Memory B cell (primary cell): ENCODE results near the gene CHRNB1.

Experiments
- ATAC-seq: fragments of 150-1000 bp; cut with Tn5 transposase; 2 replicates; pipeline ENCODE4 v1.10.0; 2021; ENCODE audit warnings: low read depth, mild to moderate bottlenecking, moderate library complexity
- DNase-seq, 2 donors: peaks; one replicate each; pipeline ENCODE4 v3.0.0; 2022; ENCODE audit warnings: low spot score in 2 of 2
- H3K27ac Mint-ChIP-seq: one replicate; pipeline ENCODE4 v1.8.0; 2022; ENCODE audit warnings: mild to moderate bottlenecking, moderate library complexity, mixed read lengths
- H3K27me3 Mint-ChIP-seq: one replicate; pipeline ENCODE4 v1.8.0; 2022; ENCODE audit warnings: mixed read lengths
- H3K36me3 Mint-ChIP-seq: one replicate; pipeline ENCODE4 v1.8.0; 2022; ENCODE audit warnings: mild to moderate bottlenecking, mixed read lengths
- H3K4me1 Mint-ChIP-seq: one replicate; pipeline ENCODE4 v1.8.0; 2022; ENCODE audit warnings: mixed read lengths
- H3K4me3 Mint-ChIP-seq: one replicate; pipeline ENCODE4 v1.8.0; 2022; ENCODE audit warnings: mild to moderate bottlenecking, moderate library complexity, mixed read lengths
- H3K9me3 Mint-ChIP-seq: one replicate; pipeline ENCODE4 v1.8.0; 2022; ENCODE audit warnings: mixed read lengths

The CHRNB1 gene

DNA sequence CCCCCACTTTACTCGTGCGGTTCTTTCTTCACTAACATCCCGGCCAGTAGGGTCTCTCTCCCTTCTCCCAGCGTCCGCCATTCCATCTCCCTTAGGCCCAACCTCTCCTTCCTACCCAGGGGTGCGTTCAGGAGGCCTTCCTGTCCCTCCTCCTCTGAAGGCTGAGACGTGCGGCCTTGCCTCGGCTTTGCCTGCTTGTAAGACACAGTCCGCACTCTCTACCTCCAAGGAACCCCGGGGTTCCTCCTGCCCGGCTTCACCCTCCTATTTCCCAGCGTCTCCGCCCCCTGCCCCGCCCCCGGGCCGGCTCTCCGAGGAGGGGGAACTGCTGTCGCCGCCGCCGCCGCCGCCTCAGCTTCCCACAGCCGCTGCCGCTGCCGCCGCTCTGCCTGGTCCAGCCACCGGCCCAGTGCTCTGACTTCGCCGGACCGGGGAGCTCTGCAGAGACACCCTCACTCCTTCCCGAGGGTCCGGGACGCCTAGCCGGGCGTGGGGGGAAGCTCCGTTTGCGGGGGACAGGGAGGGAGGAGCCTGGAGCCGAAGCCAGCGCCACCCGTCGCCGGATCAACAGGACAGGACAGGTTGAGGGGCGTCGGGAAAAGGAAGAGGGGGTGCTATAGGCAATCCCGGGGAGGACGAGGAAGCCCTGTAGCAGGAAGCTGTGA, 6.8 kb upstream of the CHRNB1 start:
- no peak overlapping the region for H3K27ac Mint-ChIP-seq
- peaks cover 20% of the 10 kb centered on the region for H3K27me3 Mint-ChIP-seq

DNA sequence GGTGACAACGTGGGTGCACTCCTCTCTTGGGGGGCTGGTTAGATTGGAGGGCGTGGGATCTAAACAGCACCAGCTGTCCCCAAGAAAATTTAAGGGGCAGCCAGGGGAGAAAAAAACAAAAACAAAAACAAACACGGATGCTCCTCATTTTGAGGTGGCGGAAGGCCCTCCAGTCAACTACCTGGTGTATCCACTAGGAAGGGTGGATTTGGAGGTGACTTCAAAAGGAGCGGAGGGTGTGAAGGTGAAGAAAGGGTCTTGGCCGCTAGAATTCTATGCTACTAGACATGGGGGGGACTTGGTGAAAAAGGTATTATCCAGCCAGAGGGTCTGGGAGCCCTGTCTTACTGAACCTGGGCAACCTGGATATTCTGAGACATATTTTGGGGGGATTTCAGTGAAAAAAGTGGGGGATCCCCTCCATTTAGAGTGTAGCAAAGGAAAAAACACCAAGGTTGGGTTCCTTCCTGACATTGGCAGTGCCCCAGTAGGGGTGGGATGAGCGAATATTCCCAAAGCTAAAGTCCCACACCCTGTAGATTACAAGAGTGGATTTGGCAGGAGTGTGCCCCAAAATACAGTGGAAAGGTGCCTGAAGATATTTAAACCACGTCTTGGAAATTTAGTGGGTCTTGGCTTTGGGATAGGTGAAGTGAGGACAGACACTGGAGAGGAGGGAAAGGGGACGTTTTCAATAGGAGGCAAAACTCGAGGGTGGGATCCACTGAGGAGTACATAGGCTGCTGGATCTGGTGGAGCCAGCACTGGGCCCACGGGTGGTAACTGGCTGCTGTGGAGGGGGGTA, 6.0 kb upstream of the CHRNB1 start:
- Mint-ChIP-seq H3K36me3 (peaks cover 6% of the 10 kb centered on the region), H3K9me3 (no peaks in the 10 kb centered on the region), H3K4me1 (peaks cover 24% of the 10 kb centered on the region), H3K27me3 (peaks cover 26% of the 10 kb centered on the region), H3K4me3 (peak overlapping the region; percentile 72), H3K27ac (no peak overlapping the region)
- no peak for DNase-seq
- no peak for ATAC-seq

More for the DNA sequence above, 6.8 kb upstream of the CHRNB1 start:
- H3K36me3 Mint-ChIP-seq = peaks cover 5% of the 10 kb centered on the region
- H3K4me3 Mint-ChIP-seq = peak overlapping the region; percentile 73
- DNase-seq (peak; percentile 42 to 63), ATAC-seq (no peak)
- peaks cover 24% of the 10 kb centered on the region for H3K4me1 Mint-ChIP-seq
- H3K9me3 Mint-ChIP-seq = no peaks in the 10 kb centered on the region

DNA sequence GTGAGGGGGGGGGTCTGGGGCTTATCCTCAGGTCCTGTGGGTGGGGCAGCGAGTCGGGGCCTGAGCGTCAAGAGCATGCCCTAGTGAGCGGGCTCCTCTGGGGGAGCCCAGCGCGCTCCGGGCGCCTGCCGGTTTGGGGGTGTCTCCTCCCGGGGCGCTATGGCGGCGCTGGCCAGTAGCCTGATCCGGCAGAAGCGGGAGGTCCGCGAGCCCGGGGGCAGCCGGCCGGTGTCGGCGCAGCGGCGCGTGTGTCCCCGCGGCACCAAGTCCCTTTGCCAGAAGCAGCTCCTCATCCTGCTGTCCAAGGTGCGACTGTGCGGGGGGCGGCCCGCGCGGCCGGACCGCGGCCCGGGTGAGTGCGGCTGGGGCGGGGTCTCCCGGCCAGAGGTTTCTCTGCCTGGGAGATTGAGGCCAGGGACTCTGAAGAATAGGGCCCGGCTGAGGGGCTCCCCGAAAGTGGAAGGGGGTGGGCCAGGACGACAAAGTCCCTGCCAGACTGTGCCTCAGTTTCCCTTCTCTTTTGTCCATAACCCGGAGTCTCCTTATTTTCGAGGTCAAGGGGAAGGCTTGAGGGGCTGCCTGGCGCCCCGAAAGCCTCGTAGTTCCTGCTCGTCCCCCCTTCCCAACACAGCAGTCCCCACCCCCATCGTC, 5.3 kb upstream of the CHRNB1 start, which contains the start of gene FGF11:
Gene FGF11 (plus strand): TSS at position 51 of the 651 bp plus-strand sequence. CDS start 109 bp downstream, at position 160.
- DNase-seq (no peak), ATAC-seq (no peak)
- peaks cover 30% of the 10 kb centered on the region for H3K27me3 Mint-ChIP-seq
- no peaks in the 10 kb centered on the region for H3K9me3 Mint-ChIP-seq
- H3K36me3 Mint-ChIP-seq = peaks cover 6% of the 10 kb centered on the region
- peak within 1 kb of the TSS; percentile 14 for H3K27ac Mint-ChIP-seq
- H3K4me1 Mint-ChIP-seq = peaks cover 24% of the 10 kb centered on the region
- H3K4me3 Mint-ChIP-seq = peak within 1 kb of the TSS; percentile 81

DNA sequence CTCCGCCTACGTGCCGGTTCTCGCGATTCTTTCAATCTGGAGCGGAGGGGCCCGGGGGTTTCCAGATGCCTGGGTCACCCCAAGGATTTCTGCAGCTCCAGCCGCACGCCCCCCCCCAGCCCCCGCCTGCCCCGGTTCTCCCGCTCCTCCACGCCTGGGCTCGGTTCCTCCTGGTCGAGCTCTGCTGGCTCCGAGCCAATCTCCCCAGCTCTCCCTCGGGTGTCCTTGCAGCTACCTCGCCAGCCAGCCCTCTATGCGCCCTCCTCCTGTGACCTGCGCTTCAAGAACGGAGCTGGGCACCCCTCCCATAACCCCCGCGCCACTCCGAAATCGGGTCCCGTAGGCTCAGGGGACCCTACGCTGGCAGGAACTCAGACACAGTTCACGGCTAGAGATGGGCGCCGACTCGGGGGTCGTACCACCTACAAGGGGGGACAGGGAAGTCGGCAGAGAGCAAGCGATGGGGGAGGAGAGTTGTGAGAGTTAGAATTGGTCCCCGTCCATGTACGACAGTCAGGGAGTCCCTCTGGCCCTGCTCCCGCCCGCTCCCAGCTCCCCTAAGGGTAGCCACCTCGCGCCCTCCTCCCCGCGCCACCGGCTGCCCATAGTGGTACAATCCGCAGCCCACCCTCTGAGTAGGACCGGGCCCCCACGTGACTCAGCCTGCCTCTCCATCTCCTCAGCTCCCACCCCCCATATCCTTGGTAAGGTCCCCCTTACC, 4.6 kb upstream of the CHRNB1 start:
- no peak for ATAC-seq
- peak overlapping the region; percentile 14 for H3K27ac Mint-ChIP-seq
- peak overlapping the region; percentile 81 for H3K4me3 Mint-ChIP-seq
- H3K27me3 Mint-ChIP-seq = peaks cover 31% of the 10 kb centered on the region
- peak in 1 of 2 donors; percentile 46 for DNase-seq
- peaks cover 26% of the 10 kb centered on the region for H3K4me1 Mint-ChIP-seq
- no peaks in the 10 kb centered on the region for H3K9me3 Mint-ChIP-seq
- H3K36me3 Mint-ChIP-seq = peaks cover 6% of the 10 kb centered on the region

DNA sequence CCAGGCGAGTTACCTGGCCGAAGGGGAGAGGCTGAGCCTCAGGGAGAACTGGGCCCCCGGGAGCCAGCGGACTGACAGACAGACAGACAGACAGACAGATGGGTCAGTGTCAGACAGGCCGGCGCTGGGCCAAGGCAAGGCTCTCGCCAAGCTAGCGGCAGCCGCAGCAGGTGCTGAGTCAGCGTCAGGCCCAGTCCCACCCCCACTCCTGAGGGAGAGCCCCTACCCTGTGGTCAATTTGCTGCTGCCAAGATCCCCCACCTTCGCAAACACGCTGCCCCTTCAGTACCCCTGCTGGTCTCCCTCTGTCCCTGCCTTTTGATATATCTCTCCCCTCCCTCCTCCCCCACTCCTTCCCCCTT, 4.0 kb upstream of the CHRNB1 start:
- no peak overlapping the region for H3K4me3 Mint-ChIP-seq
- peaks cover 32% of the 10 kb centered on the region for H3K4me1 Mint-ChIP-seq
- DNase-seq (no peak), ATAC-seq (no peak)
- no peaks in the 10 kb centered on the region for H3K9me3 Mint-ChIP-seq
- H3K27ac Mint-ChIP-seq = peak overlapping the region; percentile 14
- peaks cover 36% of the 10 kb centered on the region for H3K27me3 Mint-ChIP-seq
- H3K36me3 Mint-ChIP-seq = peaks cover 6% of the 10 kb centered on the region

DNA sequence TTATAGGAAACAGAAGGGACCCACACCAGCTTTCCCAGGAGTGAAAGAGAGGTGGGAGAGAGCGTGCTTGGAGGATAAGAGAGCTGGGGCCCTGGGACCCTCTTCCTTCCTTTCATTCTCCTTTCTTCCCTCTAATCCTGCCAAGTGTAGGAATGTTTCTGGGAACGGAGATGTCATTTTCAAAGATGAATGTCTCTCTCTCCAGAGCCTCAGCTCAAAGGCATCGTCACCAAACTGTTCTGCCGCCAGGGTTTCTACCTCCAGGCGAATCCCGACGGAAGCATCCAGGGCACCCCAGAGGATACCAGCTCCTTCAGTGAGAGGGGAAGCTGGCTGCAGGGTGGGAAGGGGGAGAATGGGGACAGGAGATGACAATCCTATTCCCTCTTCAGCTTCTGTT, 3.6 kb upstream of the CHRNB1 start:
- H3K4me1 Mint-ChIP-seq = peaks cover 30% of the 10 kb centered on the region
- no peaks in the 10 kb centered on the region for H3K9me3 Mint-ChIP-seq
- H3K27me3 Mint-ChIP-seq = peaks cover 38% of the 10 kb centered on the region
- DNase-seq (no peak), ATAC-seq (no peak)
- H3K4me3 Mint-ChIP-seq = no peak overlapping the region
- peaks cover 6% of the 10 kb centered on the region for H3K36me3 Mint-ChIP-seq
- H3K27ac Mint-ChIP-seq = no peak overlapping the region

DNA sequence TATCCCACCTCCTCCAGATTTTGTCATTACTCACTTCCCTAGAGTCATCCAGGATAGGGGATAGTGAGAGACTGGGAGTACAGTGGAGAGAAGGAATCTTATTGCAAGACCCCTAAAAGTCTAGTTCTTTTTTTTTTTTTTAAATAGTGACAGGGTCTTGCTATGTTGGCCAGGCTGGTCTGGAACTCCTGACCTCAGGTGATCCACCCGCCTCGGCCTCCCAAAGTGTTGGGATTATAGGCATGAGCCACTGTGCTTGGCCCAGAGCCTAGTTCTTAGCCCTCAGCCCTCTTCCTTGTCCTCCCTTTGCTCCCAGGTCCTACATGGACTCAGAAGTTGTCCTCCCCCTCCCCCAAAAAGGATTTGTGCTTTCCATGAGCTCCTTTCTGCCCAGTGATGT, 2.7 kb upstream of the CHRNB1 start:
- H3K36me3 Mint-ChIP-seq = peaks cover 5% of the 10 kb centered on the region
- DNase-seq (no peak), ATAC-seq (no peak)
- no peaks in the 10 kb centered on the region for H3K9me3 Mint-ChIP-seq
- peaks cover 30% of the 10 kb centered on the region for H3K4me1 Mint-ChIP-seq
- no peak overlapping the region for H3K27ac Mint-ChIP-seq
- H3K27me3 Mint-ChIP-seq = peaks cover 41% of the 10 kb centered on the region
- H3K4me3 Mint-ChIP-seq = no peak overlapping the region

DNA sequence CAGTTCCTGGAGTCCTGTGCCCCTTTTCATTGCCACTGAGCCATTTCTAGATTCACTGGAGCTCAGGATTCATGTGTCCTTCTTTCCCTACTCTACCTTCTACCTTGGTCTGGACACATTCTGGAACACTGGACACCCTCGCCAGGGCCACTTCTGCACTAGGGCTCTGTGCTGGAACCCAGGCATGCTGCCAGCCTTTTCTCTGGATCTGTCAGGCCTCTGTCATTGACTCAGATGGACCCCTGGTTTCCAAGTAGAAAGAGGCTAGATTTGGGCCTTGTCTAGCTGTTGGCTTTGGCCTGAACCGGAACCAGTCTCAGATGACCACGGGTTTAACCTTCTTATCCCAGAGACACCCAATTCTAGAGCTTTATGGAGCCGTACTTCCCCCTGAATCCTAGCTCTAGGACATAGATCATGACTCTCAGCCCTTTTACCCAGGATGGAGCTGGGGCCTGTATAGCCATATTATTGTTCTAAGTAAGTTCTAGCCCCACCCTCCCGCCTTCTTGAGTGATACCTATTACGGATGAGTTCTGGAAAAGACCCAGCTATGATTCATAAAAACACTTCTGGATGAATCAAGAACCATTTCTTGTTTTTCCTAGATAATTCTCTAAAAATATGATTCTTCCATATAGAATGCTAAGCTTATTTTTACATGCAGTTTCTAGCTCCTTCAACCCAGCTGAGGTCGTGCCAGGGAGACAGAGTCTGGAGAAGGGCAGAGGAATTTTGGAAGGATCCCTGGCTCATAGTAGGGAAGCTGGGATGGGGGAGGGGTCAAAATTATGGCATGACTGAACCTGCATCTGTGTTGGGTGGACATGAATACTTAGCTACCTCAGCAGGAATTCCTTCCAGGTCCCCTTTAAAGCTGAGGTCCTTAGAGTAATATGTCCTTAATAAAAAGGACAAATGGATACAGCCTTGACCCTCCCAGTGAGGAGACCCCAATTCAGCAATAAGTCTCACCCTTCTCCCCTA, 1.1 kb upstream of the CHRNB1 start:
- no peak overlapping the region for H3K4me3 Mint-ChIP-seq
- DNase-seq (no peak), ATAC-seq (no peak)
- peaks cover 24% of the 10 kb centered on the region for H3K4me1 Mint-ChIP-seq
- H3K27me3 Mint-ChIP-seq = peaks cover 42% of the 10 kb centered on the region
- no peak overlapping the region for H3K27ac Mint-ChIP-seq
- H3K9me3 Mint-ChIP-seq = no peaks in the 10 kb centered on the region
- peaks cover 4% of the 10 kb centered on the region for H3K36me3 Mint-ChIP-seq

DNA sequence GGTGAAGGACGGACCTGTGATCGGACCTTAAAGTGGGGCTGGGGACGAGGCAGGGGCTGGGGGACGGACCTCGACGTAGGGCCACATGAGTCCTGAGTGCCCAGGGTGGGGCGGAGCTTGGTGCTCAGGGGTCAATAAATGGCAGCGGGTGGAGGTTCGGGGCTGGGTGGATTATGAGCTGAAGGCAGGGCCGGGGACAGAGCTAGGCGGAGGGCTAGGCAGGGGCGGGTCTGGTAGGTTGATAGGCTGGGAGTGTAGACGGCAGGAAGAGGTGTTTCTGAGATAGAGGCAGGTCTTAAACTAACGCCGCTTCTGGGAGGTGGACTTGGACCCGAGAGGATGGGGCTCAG, 733 bp downstream of the CHRNB1 start:
- no peak for DNase-seq
- H3K27ac Mint-ChIP-seq = peak overlapping the region; percentile 6
- H3K27me3 Mint-ChIP-seq = peaks cover 40% of the 10 kb centered on the region
- no peaks in the 10 kb centered on the region for H3K9me3 Mint-ChIP-seq
- peaks cover 15% of the 10 kb centered on the region for H3K4me1 Mint-ChIP-seq
- peak overlapping the region; percentile 76 for H3K4me3 Mint-ChIP-seq
- H3K36me3 Mint-ChIP-seq = peaks cover 4% of the 10 kb centered on the region
- peak; percentile 74 for ATAC-seq

DNA sequence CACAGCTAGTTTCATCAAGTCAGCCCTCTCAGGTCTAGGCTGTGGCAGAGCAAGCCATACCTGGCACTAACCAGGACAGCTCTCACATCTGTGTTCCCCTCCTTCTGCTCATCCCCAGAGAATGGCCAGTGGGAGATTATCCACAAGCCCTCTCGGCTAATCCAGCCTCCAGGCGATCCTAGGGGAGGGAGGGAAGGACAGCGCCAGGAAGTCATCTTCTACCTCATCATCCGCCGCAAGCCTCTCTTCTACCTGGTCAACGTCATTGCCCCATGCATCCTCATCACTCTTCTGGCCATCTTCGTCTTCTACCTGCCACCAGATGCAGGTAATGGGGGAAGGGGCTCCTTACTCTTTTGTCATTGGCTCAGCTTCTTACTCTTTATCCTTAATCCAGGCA, 3.6 kb downstream of the CHRNB1 start:
- Mint-ChIP-seq H3K36me3 (peaks cover 3% of the 10 kb centered on the region), H3K9me3 (no peaks in the 10 kb centered on the region), H3K27ac (no peak overlapping the region), H3K27me3 (peaks cover 31% of the 10 kb centered on the region), H3K4me3 (no peak overlapping the region), H3K4me1 (peaks cover 13% of the 10 kb centered on the region)
- DNase-seq (no peak), ATAC-seq (no peak)

DNA sequence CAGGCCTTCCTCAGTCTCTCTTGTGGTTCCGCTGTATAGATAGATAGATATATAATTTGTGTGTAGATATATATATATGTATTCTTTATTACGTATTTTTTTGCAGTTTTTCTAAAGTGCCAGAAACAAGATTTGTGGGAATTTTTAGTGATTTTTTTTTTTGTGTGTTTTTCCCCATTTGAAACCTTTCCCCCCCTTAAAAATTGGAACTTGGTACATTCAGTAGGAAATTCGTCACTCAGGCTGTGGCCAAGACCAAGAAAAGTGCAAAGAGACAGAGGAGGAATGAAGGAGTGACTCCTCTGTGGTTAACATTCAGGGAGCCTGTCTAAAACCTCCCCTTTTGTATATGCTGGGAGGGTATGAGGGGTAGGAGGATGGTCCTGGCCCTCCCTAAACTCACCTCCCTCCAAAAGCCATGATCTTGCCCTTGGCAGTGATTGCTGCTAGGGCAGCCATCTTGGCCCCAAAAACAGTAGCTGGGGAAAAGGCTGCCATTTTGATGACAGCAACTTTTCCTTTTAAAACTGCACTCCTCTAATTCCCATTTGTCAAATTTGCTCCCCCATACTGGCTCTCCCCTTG, 15.2 kb downstream of the CHRNB1 start:
- DNase-seq (no peak), ATAC-seq (no peak)
- H3K36me3 Mint-ChIP-seq = peaks cover 4% of the 10 kb centered on the region
- no peak overlapping the region for H3K27ac Mint-ChIP-seq
- H3K4me1 Mint-ChIP-seq = no peaks in the 10 kb centered on the region
- H3K4me3 Mint-ChIP-seq = no peak overlapping the region
- no peaks in the 10 kb centered on the region for H3K9me3 Mint-ChIP-seq
- no peaks in the 10 kb centered on the region for H3K27me3 Mint-ChIP-seq

DNA sequence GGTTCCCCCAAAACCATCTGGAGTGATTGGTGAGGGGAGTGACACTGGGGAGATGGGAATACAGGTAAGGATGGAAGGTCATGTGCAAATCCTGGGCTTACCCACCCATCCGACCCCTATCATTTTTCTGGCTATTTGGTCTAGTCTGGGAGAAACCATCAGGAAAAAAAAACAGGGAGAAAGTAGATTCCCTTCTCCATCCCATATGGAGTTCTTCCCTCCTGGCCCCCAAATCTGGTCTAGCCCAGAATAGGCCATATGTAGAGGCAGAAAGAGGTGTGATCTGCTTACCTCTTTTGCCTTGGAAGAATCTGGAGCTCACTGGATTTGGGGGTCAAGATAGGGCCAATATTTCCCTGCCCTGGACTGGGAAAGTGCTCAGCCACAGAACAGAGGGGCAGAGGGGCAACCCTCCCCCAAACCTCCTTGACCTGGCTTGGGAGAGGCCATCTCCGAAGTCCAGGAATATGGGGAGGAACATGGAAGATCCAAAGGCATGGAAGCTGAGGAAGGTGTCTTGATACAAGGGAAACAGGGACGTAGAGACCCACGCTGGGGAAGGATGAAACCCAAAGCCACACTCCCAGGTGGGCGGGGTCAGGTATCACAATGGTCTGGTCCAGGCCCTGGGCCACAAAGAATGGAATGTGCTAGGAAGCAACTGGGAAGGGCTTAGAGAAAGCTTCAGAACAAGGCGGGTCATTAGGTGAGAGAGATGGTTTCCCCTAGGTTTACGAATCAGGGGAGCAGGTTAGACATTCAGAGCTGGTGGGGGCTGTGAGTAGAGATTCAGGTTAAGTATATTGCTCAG, 16.2 kb downstream of the CHRNB1 start:
- Mint-ChIP-seq H3K4me1 (no peaks in the 10 kb centered on the region), H3K27me3 (no peaks in the 10 kb centered on the region), H3K9me3 (no peaks in the 10 kb centered on the region), H3K36me3 (peaks cover 6% of the 10 kb centered on the region), H3K4me3 (no peak overlapping the region), H3K27ac (no peak overlapping the region)
- ATAC-seq (no peak), DNase-seq (no peak)
